ENCODE data around the gene RNF25.

- TF ChIP-seq POLR2A (IDR thresholded peaks at IDR 0.05) (no peak), POLR2AphosphoS5 (IDR thresholded peaks at IDR 0.05; ENCODE audit: insufficient read depth in 1 of 2, low read depth in 1 of 2) (no peak)
- TF ChIP-seq, protein P1, sequence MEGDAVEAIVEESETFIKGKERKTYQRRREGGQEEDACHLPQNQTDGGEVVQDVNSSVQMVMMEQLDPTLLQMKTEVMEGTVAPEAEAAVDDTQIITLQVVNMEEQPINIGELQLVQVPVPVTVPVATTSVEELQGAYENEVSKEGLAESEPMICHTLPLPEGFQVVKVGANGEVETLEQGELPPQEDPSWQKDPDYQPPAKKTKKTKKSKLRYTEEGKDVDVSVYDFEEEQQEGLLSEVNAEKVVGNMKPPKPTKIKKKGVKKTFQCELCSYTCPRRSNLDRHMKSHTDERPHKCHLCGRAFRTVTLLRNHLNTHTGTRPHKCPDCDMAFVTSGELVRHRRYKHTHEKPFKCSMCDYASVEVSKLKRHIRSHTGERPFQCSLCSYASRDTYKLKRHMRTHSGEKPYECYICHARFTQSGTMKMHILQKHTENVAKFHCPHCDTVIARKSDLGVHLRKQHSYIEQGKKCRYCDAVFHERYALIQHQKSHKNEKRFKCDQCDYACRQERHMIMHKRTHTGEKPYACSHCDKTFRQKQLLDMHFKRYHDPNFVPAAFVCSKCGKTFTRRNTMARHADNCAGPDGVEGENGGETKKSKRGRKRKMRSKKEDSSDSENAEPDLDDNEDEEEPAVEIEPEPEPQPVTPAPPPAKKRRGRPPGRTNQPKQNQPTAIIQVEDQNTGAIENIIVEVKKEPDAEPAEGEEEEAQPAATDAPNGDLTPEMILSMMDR (IDR thresholded peaks at IDR 0.05): no peak
Measured at GRCh38 chr2:218631837-218632236, 40.0 kb downstream of the RNF25 start.
